OCI-LY1 (cell line): ENCODE measurements around the gene LHX6.

Experiments
- CTCF ChIP-seq: fragments of 200-600 bp; sonication (generic), shearing (Covaris generic); IDR thresholded peaks from 2 replicates; pipeline ENCODE4 v1.5.1; 2017; ENCODE audit warnings: mild to moderate bottlenecking, antibody characterized with exemption, low read length, moderate library complexity, mixed read lengths
- EZH2 ChIP-seq: fragments of 200-600 bp; sonication (generic), shearing (Covaris generic); IDR thresholded peaks from 2 replicates; pipeline ENCODE4 v1.8.0; 2017; ENCODE audit warnings: borderline replicate concordance, mixed run types, mild to moderate bottlenecking, antibody characterized with exemption, low read length, moderate library complexity, mixed read lengths

- TF ChIP-seq CTCF (no peak), EZH2 (no peak)
Measured at GRCh38 chr9:122184551-122184950, 44.2 kb downstream of the LHX6 start.
